Common myeloid progenitor, CD34-positive (primary cell): ENCODE measurements around the gene C1GALT1.

Experiments used
- CTCF ChIA-PET: fragments of 350-600 bp; sonication (Branson Sonifier 250); formaldehyde crosslinking; loops from one replicate; lab custom pipeline; 2021; ENCODE audit warnings: antibody characterized with exemption; lab: Charles Lee
- POLR2A ChIA-PET: fragments of 350-600 bp; sonication (Branson Sonifier 250); formaldehyde crosslinking; loops from one replicate; lab custom pipeline; 2021; ENCODE audit warnings: antibody characterized with exemption; lab: Charles Lee
- DNase-seq, 3 donors: peaks; one replicate each; pipeline versions ENCODE4 v3.0.0 to v3.0.0-alpha.2; 2013
- H3K27ac ChIP-seq, 2 experiments: 1 replicate in 1 of 2; 2 replicates in 1 of 2; pipeline ENCODE4 v1.7.0; 2013; ENCODE audit warnings: inconsistent platforms in 2 of 2, low read length in 2 of 2, mild to moderate bottlenecking in 2 of 2, low read depth in 1 of 2, moderate library complexity in 1 of 2; ENCODE audit not compliant: severe bottlenecking in 2 of 2, insufficient read depth in 1 of 2, poor library complexity in 1 of 2
- H3K27me3 ChIP-seq, 5 experiments: replicated peaks in 2 of 5; 1 replicate in 3 of 5; 2 replicates in 2 of 5; pipeline versions ENCODE4 v1.6.1 to v1.7.0; 2013; ENCODE audit warnings: low read length in 4 of 5, mild to moderate bottlenecking in 2 of 5, moderate library complexity in 2 of 5, inconsistent platforms in 1 of 5; ENCODE audit not compliant: insufficient read depth in 5 of 5, control insufficient read depth in 4 of 5
- H3K36me3 ChIP-seq, 4 experiments: 1 replicate in 2 of 4; 2 replicates in 2 of 4; pipeline versions ENCODE4 v1.6.1 to v1.7.0; 2013; ENCODE audit warnings: low read length in 3 of 4, control low read depth in 1 of 4, mild to moderate bottlenecking in 1 of 4; ENCODE audit not compliant: control insufficient read depth in 4 of 4, insufficient read depth in 4 of 4
- H3K4me1 ChIP-seq, 4 experiments: 1 replicate in 3 of 4; 2 replicates in 1 of 4; pipeline versions ENCODE4 v1.6.1 to v1.7.1; 2013; ENCODE audit warnings: low read length in 3 of 4, mild to moderate bottlenecking in 3 of 4, control low read depth in 1 of 4, inconsistent platforms in 1 of 4, moderate library complexity in 1 of 4; ENCODE audit not compliant: control insufficient read depth in 4 of 4, insufficient read depth in 4 of 4; ENCODE audit errors: control extremely low read depth in 1 of 4
- H3K4me3 ChIP-seq, 7 experiments: 1 replicate in 4 of 7; 2 replicates in 3 of 7; pipeline versions ENCODE4 v1.5.1 to v1.7.0; 2013; ENCODE audit warnings: mild to moderate bottlenecking in 7 of 7, low read length in 6 of 7, moderate library complexity in 6 of 7, inconsistent platforms in 2 of 7, low read depth in 2 of 7, control low read depth in 1 of 7; ENCODE audit not compliant: insufficient read depth in 4 of 7, control insufficient read depth in 1 of 7; ENCODE audit errors: extremely low read depth in 1 of 7
- H3K9me3 ChIP-seq, 5 experiments: 1 replicate in 4 of 5; 2 replicates in 1 of 5; pipeline versions ENCODE4 v1.6.1 to v1.7.1; 2013; ENCODE audit warnings: low read length in 4 of 5, mild to moderate bottlenecking in 2 of 5, inconsistent platforms in 1 of 5, low read depth in 1 of 5, moderate library complexity in 1 of 5; ENCODE audit not compliant: control insufficient read depth in 4 of 5, insufficient read depth in 2 of 5; ENCODE audit errors: control extremely low read depth in 1 of 5
- WGBS: methylation state at CpG from one replicate; pipeline ENCODE4 v1.1.5; 2013; ENCODE audit not compliant: insufficient coverage; 5-methylcytosine and 5-hydroxymethylcytosine counted together

The C1GALT1 gene

DNA sequence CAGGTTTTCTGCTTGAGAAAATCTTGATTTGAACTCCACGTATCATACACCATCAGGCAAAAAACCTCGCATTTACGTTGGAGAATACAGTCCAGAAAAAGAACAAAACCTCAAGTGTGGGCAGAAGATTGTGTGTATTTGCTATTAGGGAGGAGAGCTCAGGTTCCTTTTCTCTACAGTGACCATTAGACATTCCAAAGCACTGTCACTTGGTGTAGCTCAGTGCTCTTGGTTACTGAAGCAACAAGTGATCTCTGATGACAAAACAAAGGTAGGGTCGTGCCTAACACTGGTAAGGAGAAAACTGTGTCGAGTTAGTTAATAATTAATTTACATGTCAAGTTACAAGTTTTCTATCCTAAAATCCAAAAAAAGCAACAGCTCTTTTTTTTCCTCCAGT lies 72.6 kb downstream of the C1GALT1 start:
- CTCF ChIA-PET, result no interaction called here
- H3K27me3 ChIP-seq, result no peaks in the 10 kb centered on the region

DNA sequence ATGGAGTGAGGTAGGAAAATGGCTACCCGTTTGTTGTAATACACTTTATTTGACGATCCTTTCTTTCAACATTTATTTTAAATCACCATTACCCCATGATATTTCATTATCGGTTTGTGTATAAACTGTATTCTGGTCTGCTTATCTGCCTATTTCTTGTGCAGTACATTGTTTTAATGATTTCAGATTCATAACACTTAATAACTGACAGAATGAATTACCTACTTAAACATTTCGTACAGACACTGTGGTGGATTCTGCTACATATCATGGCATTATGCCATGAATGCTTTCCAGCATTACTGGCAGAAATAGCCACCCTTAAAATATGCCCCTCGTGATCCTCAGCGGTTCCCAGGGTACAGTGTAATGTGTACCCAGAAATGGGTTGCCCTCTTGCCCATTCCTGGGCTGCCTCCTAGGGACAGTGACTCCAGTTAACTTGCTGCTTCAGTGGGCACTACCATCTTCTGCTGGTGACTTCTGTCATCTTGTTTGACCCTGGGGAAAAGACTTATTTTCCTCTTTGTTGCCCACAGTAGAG lies 74.5 kb downstream of the C1GALT1 start:
- H3K27ac ChIP-seq, result no peak overlapping the region
- peaks cover 8 to 31% (median 21%) of the 10 kb centered on the region in 4 experiments for H3K4me1 ChIP-seq
- ChIA-PET CTCF (no interaction called here), POLR2A (no interaction called here)
- H3K9me3 ChIP-seq, result peaks cover 0 to 11% (median 0%) of the 10 kb centered on the region in 5 experiments
- H3K4me3 ChIP-seq, result no peak overlapping the region
- no peak for DNase-seq
- H3K27me3 ChIP-seq, result no peaks in the 10 kb centered on the region
- 97% methylated on average over 3 of the region's 6 CpGs for whole genome bisulfite sequencing
- peaks cover 0 to 3% (median 0%) of the 10 kb centered on the region in 4 experiments for H3K36me3 ChIP-seq

More for the DNA sequence above, 72.6 kb downstream of the C1GALT1 start:
- Histone ChIP-seq H3K27ac (no peak overlapping the region), H3K4me1 (peaks cover 8 to 43% (median 21%) of the 10 kb centered on the region in 4 experiments), H3K36me3 (peaks cover 0 to 3% (median 0%) of the 10 kb centered on the region in 4 experiments), H3K9me3 (no peaks in the 10 kb centered on the region), H3K4me3 (no peak overlapping the region)
- no peak for DNase-seq
- POLR2A ChIA-PET, result no interaction called here
- WGBS, result 100% methylated on average over 2 of the region's 5 CpGs

- peaks cover 0 to 3% (median 0%) of the 10 kb centered on the region in 4 experiments for H3K36me3 ChIP-seq
- H3K4me1 ChIP-seq, result peaks cover 8 to 26% (median 21%) of the 10 kb centered on the region in 4 experiments
- no peaks in the 10 kb centered on the region for H3K27me3 ChIP-seq
- H3K27ac ChIP-seq, result peak overlapping the region in 1 of 2 experiments; percentile 40
- 20% methylated on average over 4 of the region's 7 CpGs for WGBS
- ChIA-PET CTCF (interaction anchor here (0.8 to 1.0 kb wide), 2 partner anchors 9 to 75 kb away, joined by 3 to 4 read pairs; no protein-coding TSS in a partner anchor), POLR2A (no interaction called here)
- DNase-seq, result peak in 2 of 3 donors; percentile 41 to 58
- peak overlapping the region in 4 of 7 experiments; percentile 13 to 63 (median 30) for H3K4me3 ChIP-seq
- peaks cover 0 to 12% (median 0%) of the 10 kb centered on the region in 5 experiments for H3K9me3 ChIP-seq
Observed at GRCh38 chr7:7257899-7258692, 75.8 kb downstream of the C1GALT1 start.

- H3K4me3 ChIP-seq, result no peak overlapping the region
- H3K4me1 ChIP-seq, result peaks cover 8 to 22% (median 21%) of the 10 kb centered on the region in 4 experiments
- CTCF ChIA-PET, result no interaction called here
- POLR2A ChIA-PET, result no interaction called here
- no peaks in the 10 kb centered on the region for H3K27me3 ChIP-seq
- H3K27ac ChIP-seq, result no peak overlapping the region
- H3K36me3 ChIP-seq, result no peaks in the 10 kb centered on the region
- H3K9me3 ChIP-seq, result peaks cover 0 to 12% (median 0%) of the 10 kb centered on the region in 5 experiments
- no peak for DNase-seq
Observed at GRCh38 chr7:7261863-7262262, 79.5 kb downstream of the C1GALT1 start.

- Histone ChIP-seq H3K27me3 (no peaks in the 10 kb centered on the region), H3K27ac (no peak overlapping the region), H3K36me3 (no peaks in the 10 kb centered on the region), H3K4me1 (peaks cover 0 to 8% (median 5%) of the 10 kb centered on the region in 4 experiments), H3K9me3 (peaks cover 0 to 12% (median 0%) of the 10 kb centered on the region in 5 experiments), H3K4me3 (no peak overlapping the region)
- ChIA-PET POLR2A (interaction anchor here (0.7 kb wide), 1 partner anchor 9 kb away, joined by 3 read pairs; no protein-coding TSS in a partner anchor), CTCF (no interaction called here)
- WGBS, result 100% methylated on average over 4 of the region's 5 CpGs
- no peak for DNase-seq
Observed at GRCh38 chr7:7263297-7264230, 81.2 kb downstream of the C1GALT1 start.

GRCh38 chr7:7264306-7265040 lies 82.1 kb downstream of the C1GALT1 start:
- 100% methylated on average over 5 of the region's 9 CpGs for WGBS
- peaks cover 0 to 12% (median 0%) of the 10 kb centered on the region in 5 experiments for H3K9me3 ChIP-seq
- no peak for DNase-seq
- ChIA-PET POLR2A (no interaction called here), CTCF (interaction anchor here (0.9 kb wide), 1 partner anchor 1012 kb away, joined by 3 read pairs; no protein-coding TSS in a partner anchor)
- H3K27ac ChIP-seq, result no peak overlapping the region
- H3K36me3 ChIP-seq, result no peaks in the 10 kb centered on the region
- H3K4me3 ChIP-seq, result no peak overlapping the region
- peaks cover 0 to 3% (median 0%) of the 10 kb centered on the region in 4 experiments for H3K4me1 ChIP-seq
- H3K27me3 ChIP-seq, result no peaks in the 10 kb centered on the region
